ENCODE data around the gene STK39.

STK39 gene

DNA sequence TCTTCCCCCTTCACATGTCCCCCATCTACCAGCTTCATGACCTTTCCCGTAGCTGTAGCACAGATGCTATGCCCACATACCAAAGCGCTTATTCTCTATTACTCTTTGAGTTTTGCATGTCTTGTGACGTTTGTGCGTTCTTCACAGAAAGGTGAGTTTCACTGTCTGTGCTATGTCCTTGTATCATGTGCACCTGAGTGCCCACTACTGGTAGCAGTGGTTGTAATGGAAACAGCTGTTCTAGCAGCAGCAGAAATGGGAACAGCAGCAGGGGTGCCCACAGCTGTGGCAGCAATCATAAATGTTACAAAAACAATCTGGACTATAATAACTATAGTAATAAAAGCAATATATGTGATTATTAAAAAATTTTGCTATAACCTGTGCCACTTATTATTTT lies 127.1 kb downstream of the STK39 start:
- Histone ChIP-seq H3K27ac (ENCODE audit: low read length, poor library complexity, severe bottlenecking) (no peak overlapping the region), H3K4me1 (ENCODE audit: control insufficient read depth, insufficient read depth, low read depth, low read length) (peaks cover 4% of the 10 kb centered on the region), H3K18ac (ENCODE audit: low read depth in 1 of 2, low read length in 2 of 2) (no peak overlapping the region), H3K23ac (ENCODE audit: low read length in 2 of 2) (no peak overlapping the region), H2BK12ac (ENCODE audit: low read length in 2 of 2) (no peak overlapping the region), H4K8ac (ENCODE audit: low read length) (no peak overlapping the region), H3K9ac (ENCODE audit: low read length) (no peak overlapping the region), H3K36me3 (ENCODE audit: control insufficient read depth in 1 of 2, insufficient read depth in 2 of 2, low read depth in 1 of 2, low read length in 2 of 2) (peaks cover 3 to 48% of the 10 kb centered on the region in 2 experiments), H4K91ac (ENCODE audit: low read length) (no peak overlapping the region), H3K9me3 (ENCODE audit: control insufficient read depth, low read length) (no peaks in the 10 kb centered on the region), H3K4me3 (ENCODE audit: insufficient read depth in 1 of 2, low read depth in 1 of 2, low read length in 2 of 2) (no peak overlapping the region), H3K4ac (ENCODE audit: low read depth in 1 of 2, low read length in 2 of 2) (no peak overlapping the region), H3K79me1 (replicated peaks; ENCODE audit: low read length, poor library complexity, severe bottlenecking) (peaks cover 12% of the 10 kb centered on the region), H2BK15ac (ENCODE audit: low read depth, poor library complexity, severe bottlenecking) (no peak overlapping the region), H2AK5ac (ENCODE audit: low read length, severe bottlenecking) (no peak overlapping the region), H3K27me3 (ENCODE audit: control insufficient read depth in 1 of 2, insufficient read depth in 1 of 2, low read length in 2 of 2) (no peaks in the 10 kb centered on the region), H2AFZ (ENCODE audit: low read depth, low read length) (no peak overlapping the region), H2BK120ac (ENCODE audit: low read depth, low read length) (no peak overlapping the region), H3K4me2 (ENCODE audit: low read length, poor library complexity, severe bottlenecking) (no peak overlapping the region), H2BK5ac (ENCODE audit: low read depth, low read length, poor library complexity, severe bottlenecking) (no peak overlapping the region), H3K14ac (ENCODE audit: low read length in 2 of 2) (no peak overlapping the region)
- DNase-seq = no peak
- 97% methylated on average over 4 of the region's 4 CpGs for WGBS

DNA sequence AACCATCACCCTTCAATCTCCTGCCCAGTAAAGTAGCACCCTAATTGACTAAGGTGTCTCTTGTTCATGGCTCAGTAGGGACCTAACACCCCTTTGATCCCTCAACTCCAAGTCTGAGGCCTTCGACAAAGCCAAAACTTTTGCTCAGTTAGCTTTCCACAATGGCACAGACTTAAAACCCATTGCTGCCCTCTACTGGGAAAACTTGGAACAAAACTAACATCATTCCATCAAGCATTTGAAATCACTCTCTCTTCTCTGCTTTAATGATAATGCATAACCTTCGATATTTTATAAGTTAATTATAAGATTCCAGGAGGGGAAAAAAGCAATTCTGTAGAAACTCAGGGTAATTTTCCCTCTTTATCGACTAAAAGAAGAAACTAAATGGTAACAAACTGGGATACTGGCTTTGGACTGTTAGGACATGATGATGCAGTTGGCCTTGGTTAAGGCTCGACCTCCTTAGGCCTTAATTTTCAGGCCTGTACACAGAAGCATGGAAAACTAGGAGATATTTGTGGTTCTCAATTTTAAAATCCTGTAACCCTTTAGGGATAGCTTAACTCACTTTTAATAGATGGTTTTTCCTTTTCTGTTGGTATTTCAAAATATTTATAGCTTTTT lies 127.8 kb downstream of the STK39 start:
- H3K9me3 ChIP-seq (ENCODE audit: control insufficient read depth, low read length) = no peaks in the 10 kb centered on the region
- H3K18ac ChIP-seq (ENCODE audit: low read depth in 1 of 2, low read length in 2 of 2) = no peak overlapping the region
- H2BK12ac ChIP-seq (ENCODE audit: low read length in 2 of 2) = no peak overlapping the region
- H3K27me3 ChIP-seq (ENCODE audit: control insufficient read depth in 1 of 2, insufficient read depth in 1 of 2, low read length in 2 of 2) = no peaks in the 10 kb centered on the region
- no peak overlapping the region for H3K4me2 ChIP-seq (ENCODE audit: low read length, poor library complexity, severe bottlenecking)
- no peak overlapping the region for H2BK15ac ChIP-seq (ENCODE audit: low read depth, poor library complexity, severe bottlenecking)
- 15% methylated on average over 1 of the region's 4 CpGs for WGBS
- no peak overlapping the region for H3K27ac ChIP-seq (ENCODE audit: low read length, poor library complexity, severe bottlenecking)
- H3K4me1 ChIP-seq (ENCODE audit: control insufficient read depth, insufficient read depth, low read depth, low read length) = peaks cover 4% of the 10 kb centered on the region
- H3K36me3 ChIP-seq (ENCODE audit: control insufficient read depth in 1 of 2, insufficient read depth in 2 of 2, low read depth in 1 of 2, low read length in 2 of 2) = peaks cover 5 to 51% of the 10 kb centered on the region in 2 experiments
- peak; percentile 70 for DNase-seq
- H3K9ac ChIP-seq (ENCODE audit: low read length) = peak overlapping the region; percentile 54
- no peak overlapping the region for H3K14ac ChIP-seq (ENCODE audit: low read length in 2 of 2)
- H2BK5ac ChIP-seq (ENCODE audit: low read depth, low read length, poor library complexity, severe bottlenecking) = no peak overlapping the region
- H3K4ac ChIP-seq (ENCODE audit: low read depth in 1 of 2, low read length in 2 of 2) = no peak overlapping the region
- no peak overlapping the region for H2BK120ac ChIP-seq (ENCODE audit: low read depth, low read length)
- H2AFZ ChIP-seq (ENCODE audit: low read depth, low read length) = no peak overlapping the region
- peaks cover 13% of the 10 kb centered on the region for H3K79me1 ChIP-seq (replicated peaks; ENCODE audit: low read length, poor library complexity, severe bottlenecking)
- H2AK5ac ChIP-seq (ENCODE audit: low read length, severe bottlenecking) = no peak overlapping the region
- H3K4me3 ChIP-seq (ENCODE audit: insufficient read depth in 1 of 2, low read depth in 1 of 2, low read length in 2 of 2) = no peak overlapping the region
- H4K8ac ChIP-seq (ENCODE audit: low read length) = no peak overlapping the region
- no peak overlapping the region for H4K91ac ChIP-seq (ENCODE audit: low read length)
- H3K23ac ChIP-seq (ENCODE audit: low read length in 2 of 2) = no peak overlapping the region

DNA sequence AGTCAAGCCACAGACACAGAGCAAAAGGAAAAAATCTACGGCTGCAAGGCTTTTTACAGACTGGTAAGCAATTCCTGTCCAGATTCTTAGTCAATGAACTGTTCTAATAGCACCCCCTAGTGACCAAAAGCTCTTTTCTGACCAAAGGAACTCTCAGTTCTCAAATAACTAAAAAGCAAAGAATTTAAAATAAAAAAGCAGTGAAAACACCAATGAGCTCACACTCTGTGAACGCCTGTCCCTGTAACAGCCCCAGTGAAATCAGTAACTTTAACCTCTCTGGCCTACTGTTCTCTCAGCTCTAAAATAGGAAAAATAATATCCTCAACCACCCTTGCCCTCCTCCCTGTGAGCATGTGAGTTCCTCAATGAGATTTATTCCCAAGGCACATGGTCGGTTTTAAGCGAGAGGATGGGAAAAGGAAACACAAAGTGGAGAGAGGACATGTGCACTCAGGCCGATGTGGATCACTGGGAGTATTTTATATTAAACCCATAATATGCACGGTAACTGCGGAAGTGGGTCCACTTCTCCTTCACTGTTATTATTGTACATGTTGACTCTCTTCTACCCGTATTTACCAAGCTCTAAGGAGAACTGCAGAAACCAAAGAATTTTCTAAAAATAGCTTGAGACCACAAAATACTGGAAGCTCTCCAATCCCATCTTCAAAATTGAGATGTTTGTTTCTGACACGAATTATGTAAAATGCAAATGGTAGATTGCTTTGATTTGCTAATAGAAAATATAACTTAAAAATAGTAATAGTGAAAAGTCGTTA lies 128.5 kb downstream of the STK39 start:
- Histone ChIP-seq H3K27ac (ENCODE audit: low read length, poor library complexity, severe bottlenecking) (peak overlapping the region; percentile 5), H3K18ac (ENCODE audit: low read depth in 1 of 2, low read length in 2 of 2) (no peak overlapping the region), H2BK12ac (ENCODE audit: low read length in 2 of 2) (no peak overlapping the region), H3K4me1 (ENCODE audit: control insufficient read depth, insufficient read depth, low read depth, low read length) (peaks cover 4% of the 10 kb centered on the region), H3K4ac (ENCODE audit: low read depth in 1 of 2, low read length in 2 of 2) (no peak overlapping the region), H4K8ac (ENCODE audit: low read length) (no peak overlapping the region), H3K9ac (ENCODE audit: low read length) (peak overlapping the region; percentile 54), H3K36me3 (ENCODE audit: control insufficient read depth in 1 of 2, insufficient read depth in 2 of 2, low read depth in 1 of 2, low read length in 2 of 2) (peaks cover 6 to 55% of the 10 kb centered on the region in 2 experiments), H2AK5ac (ENCODE audit: low read length, severe bottlenecking) (no peak overlapping the region), H3K4me2 (ENCODE audit: low read length, poor library complexity, severe bottlenecking) (no peak overlapping the region), H3K27me3 (ENCODE audit: control insufficient read depth in 1 of 2, insufficient read depth in 1 of 2, low read length in 2 of 2) (no peaks in the 10 kb centered on the region), H3K4me3 (ENCODE audit: insufficient read depth in 1 of 2, low read depth in 1 of 2, low read length in 2 of 2) (no peak overlapping the region), H2AFZ (ENCODE audit: low read depth, low read length) (no peak overlapping the region), H3K9me3 (ENCODE audit: control insufficient read depth, low read length) (no peaks in the 10 kb centered on the region), H3K23ac (ENCODE audit: low read length in 2 of 2) (no peak overlapping the region), H2BK15ac (ENCODE audit: low read depth, poor library complexity, severe bottlenecking) (no peak overlapping the region), H3K14ac (ENCODE audit: low read length in 2 of 2) (no peak overlapping the region), H4K91ac (ENCODE audit: low read length) (no peak overlapping the region), H2BK120ac (ENCODE audit: low read depth, low read length) (no peak overlapping the region), H3K79me1 (replicated peaks; ENCODE audit: low read length, poor library complexity, severe bottlenecking) (peaks cover 14% of the 10 kb centered on the region), H2BK5ac (ENCODE audit: low read depth, low read length, poor library complexity, severe bottlenecking) (no peak overlapping the region)
- DNase-seq = peak; percentile 80
- WGBS = 74% methylated on average over 9 of the region's 10 CpGs

DNA sequence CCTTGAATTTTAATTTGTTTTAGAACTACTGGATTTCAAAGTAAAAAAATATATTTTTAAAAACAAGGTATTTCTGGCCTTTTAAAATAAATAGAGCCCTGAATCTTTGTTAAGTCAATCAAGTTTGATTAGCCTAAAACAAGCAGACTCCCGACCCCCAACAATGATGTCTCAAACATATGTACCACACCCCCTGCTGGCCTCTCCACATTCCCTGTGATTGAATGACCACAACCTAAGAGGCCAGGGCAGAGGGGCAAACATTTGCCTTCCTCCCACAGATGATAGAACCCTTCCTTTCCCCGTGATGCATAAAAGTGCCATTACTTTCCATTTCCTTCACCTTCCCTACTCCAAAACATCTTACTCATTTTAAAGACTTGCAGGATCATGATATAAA lies 130.9 kb downstream of the STK39 start:
- Histone ChIP-seq H3K4me2 (ENCODE audit: low read length, poor library complexity, severe bottlenecking) (no peak overlapping the region), H3K27me3 (ENCODE audit: control insufficient read depth in 1 of 2, insufficient read depth in 1 of 2, low read length in 2 of 2) (no peaks in the 10 kb centered on the region), H3K4me1 (ENCODE audit: control insufficient read depth, insufficient read depth, low read depth, low read length) (peaks cover 4% of the 10 kb centered on the region), H3K79me1 (replicated peaks; ENCODE audit: low read length, poor library complexity, severe bottlenecking) (peaks cover 20% of the 10 kb centered on the region), H2AFZ (ENCODE audit: low read depth, low read length) (no peak overlapping the region), H3K27ac (ENCODE audit: low read length, poor library complexity, severe bottlenecking) (no peak overlapping the region), H4K8ac (ENCODE audit: low read length) (no peak overlapping the region), H3K36me3 (ENCODE audit: control insufficient read depth in 1 of 2, insufficient read depth in 2 of 2, low read depth in 1 of 2, low read length in 2 of 2) (peaks cover 5 to 49% of the 10 kb centered on the region in 2 experiments), H2BK15ac (ENCODE audit: low read depth, poor library complexity, severe bottlenecking) (no peak overlapping the region), H3K4me3 (ENCODE audit: insufficient read depth in 1 of 2, low read depth in 1 of 2, low read length in 2 of 2) (no peak overlapping the region), H2BK12ac (ENCODE audit: low read length in 2 of 2) (no peak overlapping the region), H3K9ac (ENCODE audit: low read length) (no peak overlapping the region), H3K23ac (ENCODE audit: low read length in 2 of 2) (no peak overlapping the region), H3K4ac (ENCODE audit: low read depth in 1 of 2, low read length in 2 of 2) (no peak overlapping the region), H2BK120ac (ENCODE audit: low read depth, low read length) (no peak overlapping the region), H2BK5ac (ENCODE audit: low read depth, low read length, poor library complexity, severe bottlenecking) (no peak overlapping the region), H3K9me3 (ENCODE audit: control insufficient read depth, low read length) (no peaks in the 10 kb centered on the region), H3K14ac (ENCODE audit: low read length in 2 of 2) (no peak overlapping the region), H4K91ac (ENCODE audit: low read length) (no peak overlapping the region), H3K18ac (ENCODE audit: low read depth in 1 of 2, low read length in 2 of 2) (no peak overlapping the region), H2AK5ac (ENCODE audit: low read length, severe bottlenecking) (no peak overlapping the region)
- WGBS = 62% methylated on average over 2 of the region's 2 CpGs
- peak; percentile 7 for DNase-seq

Data from mesenchymal stem cell (in vitro differentiated cells and primary cell).